ENCODE measurements around the gene COQ10A. TPM values are rescaled to one million over a fixed set of nuclear protein-coding genes. Genes with fewer than 3 reads are reported as not detected.

Gene COQ10A
- total RNA-seq, 1 experiment from 2014 or later, result 13.4 TPM

DNA sequence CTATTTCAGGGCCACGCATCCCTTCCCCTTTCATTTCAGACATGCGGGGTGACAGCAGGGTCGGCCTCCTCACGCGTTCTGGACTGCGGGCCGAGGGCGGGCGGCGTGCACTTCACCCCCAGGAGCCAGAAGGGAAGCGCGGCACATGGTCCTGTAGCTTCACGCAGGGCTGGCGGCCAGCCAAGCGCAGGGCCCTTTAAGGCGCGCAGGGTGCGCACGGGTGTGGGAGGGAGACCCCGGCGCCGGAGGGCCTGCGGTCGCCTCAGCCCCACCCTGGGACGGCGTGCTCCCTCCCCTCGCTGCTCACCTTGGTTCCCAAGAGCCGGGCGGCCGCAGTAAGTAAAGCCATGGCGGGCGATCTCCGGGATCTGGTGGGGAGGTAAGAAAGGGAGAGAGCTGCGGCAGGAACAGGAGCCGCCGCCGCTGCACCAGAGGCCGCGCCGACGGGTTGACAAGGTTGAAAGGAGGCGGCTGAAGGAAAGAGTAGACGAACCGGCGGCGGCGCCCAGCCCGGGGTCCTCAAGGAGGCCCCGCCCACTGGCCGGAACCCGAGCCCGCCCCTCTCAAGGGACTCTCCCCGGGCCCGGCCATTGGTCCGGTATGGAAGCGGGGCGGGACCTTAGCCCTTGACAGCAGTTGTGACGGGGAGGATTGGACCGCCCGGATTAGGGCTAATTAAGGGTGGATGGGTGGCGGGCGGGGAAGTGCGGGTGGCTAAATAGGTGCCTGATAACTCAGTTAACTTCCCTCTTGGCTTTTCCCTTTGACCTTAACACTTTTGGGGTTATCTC, 33.3 kb downstream of the COQ10A start, which contains the start of gene CS:
CS (minus strand) TSS at position 478 of the 791 bp plus-strand sequence; CDS start at position 349, 129 bp downstream.
- Histone ChIP-seq H3K27me3 (replicated peaks) (no peaks in the 10 kb centered on the region), H3K9me3 (replicated peaks) (no peaks in the 10 kb centered on the region), H3K36me3 (peaks cover 45% of the 10 kb centered on the region), H3K4me1 (replicated peaks) (peaks cover 10% of the 10 kb centered on the region), H3K27ac (peak within 1 kb of the TSS; percentile 75), H3K4me3 (peak within 1 kb of the TSS; percentile 71)
- DNase-seq (ENCODE audit: low read depth in 1 of 2, low spot score in 2 of 2), result peak; percentile 97 to 99

DNA sequence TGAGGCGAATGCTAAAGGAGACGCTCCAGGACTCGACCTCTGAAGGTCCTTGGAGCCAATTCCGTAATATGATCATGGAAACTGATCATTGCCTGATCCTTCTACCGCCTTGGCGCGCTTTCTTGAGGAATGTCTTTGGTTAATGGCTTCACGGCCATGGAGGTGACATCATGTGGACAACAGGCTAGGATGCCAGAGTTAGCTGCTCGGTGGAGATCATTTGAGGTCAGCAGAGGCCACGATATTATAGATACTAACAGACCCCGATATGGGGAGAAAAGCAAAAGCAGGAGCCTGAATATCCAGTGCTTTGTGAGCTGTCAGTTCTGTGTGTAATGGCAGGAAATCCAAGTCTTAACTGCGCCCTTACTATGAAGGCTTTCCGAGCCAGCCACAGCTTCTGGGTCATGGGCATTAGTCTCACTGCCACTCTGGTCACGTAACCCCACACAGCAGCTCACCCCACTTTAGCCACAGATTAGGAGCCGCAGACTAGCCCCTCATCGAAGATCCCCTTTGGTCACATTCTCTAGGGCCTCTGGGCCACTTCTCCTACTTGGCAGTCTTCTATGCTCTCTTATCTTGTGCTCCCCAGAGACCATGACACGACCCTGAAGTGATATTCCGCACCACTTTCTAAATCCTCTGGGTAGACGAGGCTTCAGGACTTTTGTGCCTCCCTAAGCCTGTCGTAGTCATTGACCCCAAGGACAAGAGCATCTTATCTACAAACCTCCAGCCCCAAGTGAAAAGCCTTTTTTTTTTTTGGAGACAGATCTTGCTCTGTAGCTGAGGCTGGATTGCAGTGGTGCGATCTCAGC, 34.1 kb downstream of the COQ10A start:
- Histone ChIP-seq H3K4me3 (peak overlapping the region; percentile 71), H3K27me3 (replicated peaks) (no peaks in the 10 kb centered on the region), H3K36me3 (peaks cover 47% of the 10 kb centered on the region), H3K4me1 (replicated peaks) (peaks cover 10% of the 10 kb centered on the region), H3K9me3 (replicated peaks) (no peaks in the 10 kb centered on the region), H3K27ac (peak overlapping the region; percentile 75)
- peak in 1 of 2 experiments; percentile 49 for DNase-seq (ENCODE audit: low read depth in 1 of 2, low spot score in 2 of 2)

DNA sequence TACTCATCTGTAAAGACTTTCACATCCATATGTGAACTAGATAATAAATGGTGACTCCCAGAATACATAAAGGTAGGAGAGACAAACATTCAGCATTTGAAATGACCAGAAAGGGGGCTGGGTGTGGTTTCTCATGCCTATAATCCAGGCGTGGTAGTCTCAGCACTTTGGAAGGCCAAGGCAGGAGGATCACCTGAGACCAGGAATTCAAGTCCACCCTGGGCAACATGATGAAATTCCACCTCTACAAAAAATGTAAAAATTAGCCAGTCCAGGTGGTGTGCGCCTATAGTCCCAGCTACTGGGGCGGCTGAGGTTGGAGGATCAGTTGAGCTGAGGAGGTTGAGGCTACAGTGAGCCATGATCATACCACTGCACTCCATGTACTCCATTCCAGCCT, 37.5 kb downstream of the COQ10A start:
- Histone ChIP-seq H3K9me3 (replicated peaks) (no peaks in the 10 kb centered on the region), H3K27me3 (replicated peaks) (no peaks in the 10 kb centered on the region), H3K4me3 (no peak overlapping the region), H3K27ac (no peak overlapping the region), H3K4me1 (replicated peaks) (peaks cover 7% of the 10 kb centered on the region), H3K36me3 (peaks cover 43% of the 10 kb centered on the region)
- no peak for DNase-seq (ENCODE audit: low read depth in 1 of 2, low spot score in 2 of 2)

DNA sequence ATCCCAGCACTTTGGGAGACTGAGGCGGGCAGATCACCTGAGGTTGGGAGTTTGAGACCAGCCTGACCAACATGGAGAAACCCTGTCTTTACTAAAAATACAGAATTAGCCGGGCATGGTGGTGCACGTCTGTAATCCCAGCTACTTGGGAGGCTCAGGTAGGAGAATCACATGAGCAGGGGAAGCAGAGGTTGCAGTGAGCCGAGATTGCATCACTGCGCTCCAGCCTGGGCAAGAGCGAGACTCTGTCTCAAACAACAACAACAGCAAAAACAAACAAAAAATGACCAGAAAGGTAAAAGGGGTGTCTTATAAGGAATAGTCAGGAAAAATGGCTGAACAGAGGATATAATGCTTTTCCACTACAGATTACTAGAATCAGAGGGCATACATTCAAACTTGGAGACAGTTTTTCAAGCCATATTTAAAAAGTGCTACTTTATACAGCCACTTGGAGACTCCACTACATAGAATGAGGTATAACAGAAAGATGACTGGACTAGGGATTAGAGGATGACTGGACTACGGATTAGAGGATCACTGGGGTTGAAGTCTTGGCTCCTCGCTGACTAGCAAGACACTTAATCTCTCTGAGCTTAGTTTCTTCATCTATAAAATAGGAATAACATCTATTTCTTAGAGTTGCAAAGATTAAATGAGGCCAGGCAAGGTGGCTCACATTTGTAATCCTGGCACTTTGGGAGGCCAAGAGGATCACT, 38.3 kb downstream of the COQ10A start:
- H3K9me3 ChIP-seq (replicated peaks), result no peaks in the 10 kb centered on the region
- no peak overlapping the region for H3K27ac ChIP-seq
- H3K4me3 ChIP-seq, result no peak overlapping the region
- H3K27me3 ChIP-seq (replicated peaks), result no peaks in the 10 kb centered on the region
- peaks cover 43% of the 10 kb centered on the region for H3K36me3 ChIP-seq
- no peak for DNase-seq (ENCODE audit: low read depth in 1 of 2, low spot score in 2 of 2)
- H3K4me1 ChIP-seq (replicated peaks), result peaks cover 7% of the 10 kb centered on the region

DNA sequence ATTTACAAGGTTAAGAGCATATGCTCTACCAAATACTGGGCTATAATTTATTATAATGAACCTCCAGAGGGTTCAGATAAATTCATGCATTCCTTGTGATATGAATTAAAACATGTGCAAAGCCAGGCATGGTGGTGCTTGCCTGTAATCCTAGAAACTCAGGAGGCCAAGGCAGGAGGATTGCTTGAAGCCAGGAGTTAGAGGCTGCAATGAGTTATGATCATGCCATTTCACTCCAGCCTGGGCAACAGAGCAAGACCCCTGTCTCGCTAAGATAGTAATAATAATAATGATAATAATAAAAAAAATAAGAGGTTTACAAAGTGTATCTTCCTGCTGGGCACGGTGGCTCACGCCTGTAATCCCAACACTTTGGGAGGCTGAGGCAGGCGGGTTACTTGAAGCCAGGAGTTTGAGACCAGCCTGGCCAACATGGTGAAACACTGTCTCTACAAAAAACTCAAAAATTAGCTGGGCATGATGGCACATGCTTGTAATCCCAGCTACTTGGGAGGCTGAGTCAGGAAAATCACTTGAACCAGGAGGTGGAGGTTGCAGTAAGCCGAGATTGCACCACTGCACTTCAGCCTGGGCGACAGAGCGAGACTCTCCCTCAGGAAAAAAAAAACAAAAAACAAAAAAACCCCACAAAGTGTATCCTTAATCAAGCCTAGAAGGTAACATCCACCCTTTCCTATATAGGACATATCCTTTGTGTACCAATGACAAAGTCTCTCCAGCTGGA, 40.7 kb downstream of the COQ10A start:
- Histone ChIP-seq H3K27me3 (replicated peaks) (no peaks in the 10 kb centered on the region), H3K9me3 (replicated peaks) (no peaks in the 10 kb centered on the region), H3K36me3 (peaks cover 52% of the 10 kb centered on the region), H3K27ac (no peak overlapping the region), H3K4me3 (no peak overlapping the region), H3K4me1 (replicated peaks) (no peaks in the 10 kb centered on the region)
- no peak for DNase-seq (ENCODE audit: low read depth in 1 of 2, low spot score in 2 of 2)

DNA sequence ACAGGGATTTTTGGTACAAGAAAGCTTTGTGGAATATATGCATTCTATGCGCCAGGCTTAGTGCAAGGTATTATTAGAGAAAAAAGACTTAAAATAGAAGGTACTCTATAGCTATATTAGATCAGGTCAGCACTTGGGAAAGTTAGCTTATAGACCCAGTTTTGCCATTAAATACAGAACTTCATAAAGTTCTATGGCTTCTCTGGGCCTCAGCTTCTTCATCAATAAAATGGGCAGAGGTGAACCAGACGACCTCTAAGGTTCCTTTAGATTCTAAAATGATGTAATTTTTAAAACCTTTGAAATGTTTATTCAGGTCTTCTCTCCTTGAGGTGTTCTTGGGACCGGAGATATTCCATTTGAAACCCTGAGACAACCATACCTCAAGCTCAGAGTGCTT, 42.0 kb downstream of the COQ10A start:
- H3K36me3 ChIP-seq, result peaks cover 61% of the 10 kb centered on the region
- H3K9me3 ChIP-seq (replicated peaks), result no peaks in the 10 kb centered on the region
- H3K4me3 ChIP-seq, result no peak overlapping the region
- no peaks in the 10 kb centered on the region for H3K27me3 ChIP-seq (replicated peaks)
- no peak for DNase-seq (ENCODE audit: low read depth in 1 of 2, low spot score in 2 of 2)
- no peak overlapping the region for H3K27ac ChIP-seq
- no peaks in the 10 kb centered on the region for H3K4me1 ChIP-seq (replicated peaks)

DNA sequence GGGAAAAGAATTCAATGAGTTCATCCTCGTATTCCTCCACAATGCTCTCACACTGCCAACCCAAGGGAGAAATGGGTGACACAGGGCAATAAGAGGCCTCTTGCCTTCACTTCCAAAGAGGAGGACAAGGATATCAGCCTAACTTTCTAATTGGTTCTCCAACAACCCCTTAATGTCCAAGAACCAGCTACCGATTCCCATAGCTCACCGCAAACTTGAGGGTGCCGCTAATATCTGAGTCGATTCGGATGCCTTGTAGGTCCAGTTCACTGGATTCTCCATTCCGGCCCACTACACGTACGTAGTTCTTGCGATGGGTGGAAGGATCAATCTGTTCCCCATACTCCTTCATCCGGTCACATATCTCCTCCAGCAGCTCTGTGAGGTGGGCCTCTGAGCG, 44.3 kb downstream of the COQ10A start:
- H3K27ac ChIP-seq, result no peak overlapping the region
- no peak overlapping the region for H3K4me3 ChIP-seq
- H3K9me3 ChIP-seq (replicated peaks), result no peaks in the 10 kb centered on the region
- peaks cover 64% of the 10 kb centered on the region for H3K36me3 ChIP-seq
- H3K4me1 ChIP-seq (replicated peaks), result peaks cover 7% of the 10 kb centered on the region
- no peaks in the 10 kb centered on the region for H3K27me3 ChIP-seq (replicated peaks)
- DNase-seq (ENCODE audit: low read depth in 1 of 2, low spot score in 2 of 2), result no peak

DNA sequence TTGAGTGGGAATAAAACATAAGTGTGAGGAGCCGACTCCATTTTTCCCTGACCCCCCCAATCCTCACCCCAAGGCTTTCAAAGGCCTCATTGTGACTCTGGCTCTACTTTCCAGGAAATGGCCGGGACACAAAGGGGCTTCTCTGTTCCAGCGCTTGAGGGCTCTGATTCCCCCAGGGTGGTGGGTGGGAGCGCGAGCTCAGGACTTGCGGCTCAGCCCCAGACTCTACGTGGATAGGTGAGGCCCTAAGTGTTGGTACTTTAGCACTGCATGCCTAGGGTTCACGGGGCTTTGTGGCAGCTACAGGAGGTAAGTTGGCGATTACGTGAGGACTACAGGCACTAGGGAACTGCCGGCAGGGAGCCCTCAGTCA, 48.5 kb downstream of the COQ10A start:
- DNase-seq (ENCODE audit: low read depth in 1 of 2, low spot score in 2 of 2), result no peak
- peak overlapping the region; percentile 67 for H3K4me3 ChIP-seq
- H3K27me3 ChIP-seq (replicated peaks), result no peaks in the 10 kb centered on the region
- H3K27ac ChIP-seq, result peak overlapping the region; percentile 65
- no peaks in the 10 kb centered on the region for H3K9me3 ChIP-seq (replicated peaks)
- H3K36me3 ChIP-seq, result peaks cover 35% of the 10 kb centered on the region
- H3K4me1 ChIP-seq (replicated peaks), result peaks cover 10% of the 10 kb centered on the region

DNA sequence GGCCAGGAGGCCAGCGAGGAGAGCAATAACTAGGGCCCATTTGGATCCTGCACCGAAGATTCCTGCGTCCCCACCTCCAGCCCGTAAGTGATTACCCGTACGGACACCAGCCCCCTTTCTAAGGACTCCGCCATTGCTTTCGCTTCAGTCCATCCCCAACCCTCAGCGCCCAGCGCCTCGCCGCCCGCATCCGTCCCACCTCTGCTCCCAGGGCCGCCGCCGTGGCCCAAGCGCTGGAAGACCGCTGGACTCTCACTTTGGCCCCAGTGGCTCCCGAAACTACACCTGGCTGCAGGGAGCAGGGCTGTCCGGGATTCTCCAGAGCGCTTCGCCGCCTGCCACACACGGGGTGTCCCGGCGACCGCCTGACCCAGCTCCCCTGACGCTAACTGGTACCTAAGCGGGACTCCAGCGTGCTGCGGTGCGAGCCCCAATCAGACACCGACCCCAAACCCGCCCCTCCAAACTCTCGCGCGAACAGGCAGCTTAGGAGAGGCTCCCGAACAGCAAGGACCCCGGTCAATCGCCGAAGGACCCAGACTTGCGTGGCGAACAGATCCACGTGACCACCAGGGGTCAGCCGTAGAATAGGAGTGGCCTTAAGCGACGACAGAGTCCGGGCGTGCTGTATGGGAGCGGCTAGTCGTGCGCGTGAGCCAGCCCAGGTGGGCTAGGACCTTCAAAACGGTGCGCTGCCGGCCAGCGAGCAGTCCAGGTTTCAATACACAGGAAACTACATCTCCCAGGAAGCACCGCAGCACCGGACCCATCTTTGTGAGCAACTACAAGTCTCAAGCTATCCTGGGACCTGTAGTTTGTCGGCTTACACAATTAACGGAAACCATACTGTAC, 49.1 kb downstream of the COQ10A start, which contains the start of gene CNPY2:
CNPY2 (minus strand) TSS at position 367 of the 852 bp plus-strand sequence. CDS start 771 bp downstream, outside the sequence.
- Histone ChIP-seq H3K27me3 (replicated peaks) (no peaks in the 10 kb centered on the region), H3K9me3 (replicated peaks) (no peaks in the 10 kb centered on the region), H3K4me3 (peak within 1 kb of the TSS; percentile 67), H3K36me3 (peaks cover 29% of the 10 kb centered on the region), H3K27ac (peak within 1 kb of the TSS; percentile 65), H3K4me1 (replicated peaks) (peaks cover 10% of the 10 kb centered on the region)
- DNase-seq (ENCODE audit: low read depth in 1 of 2, low spot score in 2 of 2), result peak; percentile 97

DNA sequence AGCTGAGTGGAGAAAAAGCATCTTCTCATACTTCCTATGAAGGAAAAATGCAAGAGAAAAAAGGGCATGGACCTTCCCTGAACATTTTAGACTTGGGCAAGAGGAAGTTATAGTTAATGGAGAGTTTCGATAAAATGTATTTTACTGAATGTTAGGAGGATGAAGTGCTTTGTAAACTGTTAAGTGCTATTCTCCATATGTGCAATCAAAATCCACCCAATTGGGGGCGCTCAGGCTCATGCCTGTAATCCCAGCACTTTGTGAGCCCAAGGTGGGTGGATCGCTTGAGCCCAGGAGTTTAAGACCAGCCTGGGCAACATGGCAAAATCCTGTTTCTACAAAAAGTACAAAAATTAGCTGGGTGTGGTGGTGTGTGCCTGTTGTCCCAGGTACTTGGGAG, 50.9 kb downstream of the COQ10A start:
- H3K4me1 ChIP-seq (replicated peaks), result peaks cover 10% of the 10 kb centered on the region

More for the DNA sequence above, 50.9 kb downstream of the COQ10A start:
- H3K27me3 ChIP-seq (replicated peaks), result no peaks in the 10 kb centered on the region
- H3K36me3 ChIP-seq, result peaks cover 21% of the 10 kb centered on the region
- no peak overlapping the region for H3K4me3 ChIP-seq
- no peak overlapping the region for H3K27ac ChIP-seq
- no peaks in the 10 kb centered on the region for H3K9me3 ChIP-seq (replicated peaks)
- no peak for DNase-seq (ENCODE audit: low read depth in 1 of 2, low spot score in 2 of 2)
